Caco-2 (cell line): ENCODE results near the gene TRAPPC11. TPM values are rescaled to one million over a fixed set of nuclear protein-coding genes. Genes with fewer than 3 reads are reported as not detected.

Experiments used
- BruUV-seq: library from RNA; stranded (reverse); fragments of 400-500 nt; replicated peaks from 2 replicates; lab custom pipeline; 2021; lab: Mats Ljungman, UMichigan
- CTCF ChIA-PET: fragments of 300-600 bp; sonication (Branson Sonifier 250); formaldehyde crosslinking; loops from one replicate; lab custom pipeline; 2022; ENCODE audit warnings: antibody characterized with exemption; lab: Charles Lee
- POLR2A ChIA-PET: fragments of 300-600 bp; sonication (Branson Sonifier 250); formaldehyde crosslinking; loops from one replicate; lab custom pipeline; 2022; ENCODE audit warnings: antibody characterized with exemption; lab: Charles Lee
- DNase-seq, 2 experiments: peaks; one replicate each; pipeline versions ENCODE4 v3.0.0 to v3.0.0-alpha.2; 2020 to 2022
- H3K27me3 ChIP-seq: replicated peaks from 2 replicates; pipeline ENCODE4 v1.6.0; 2011; ENCODE audit warnings: low read length; ENCODE audit not compliant: control insufficient read depth, insufficient read depth
- H3K36me3 ChIP-seq: 2 replicates; pipeline ENCODE4 v1.5.1; 2011; ENCODE audit warnings: low read length; ENCODE audit not compliant: control insufficient read depth, insufficient read depth
- H3K4me1 ChIP-seq: fragments of 250-450 bp; sonication (Bioruptor Pico); 2 replicates; pipeline ENCODE4 v1.5.1; 2020; ENCODE audit warnings: mild to moderate bottlenecking
- H3K4me3 ChIP-seq: 2 replicates; pipeline ENCODE4 v1.5.1; 2011; ENCODE audit warnings: low read depth, mild to moderate bottlenecking, control low read depth, low read length
- H3K9me3 ChIP-seq: fragments of 250-450 bp; sonication (Bioruptor Pico); 2 replicates; pipeline ENCODE4 v1.5.1; 2020; ENCODE audit warnings: mild to moderate bottlenecking, moderate library complexity
- H3K27ac Mint-ChIP-seq: one replicate; pipeline ENCODE4 v1.8.0; 2022; ENCODE audit warnings: mixed read lengths; ENCODE audit not compliant: unreplicated experiment
- H3K27me3 Mint-ChIP-seq: one replicate; pipeline ENCODE4 v1.8.0; 2022; ENCODE audit warnings: mixed read lengths; ENCODE audit not compliant: insufficient read depth, unreplicated experiment
- H3K36me3 Mint-ChIP-seq: one replicate; pipeline ENCODE4 v1.8.0; 2022; ENCODE audit warnings: mild to moderate bottlenecking, mixed read lengths; ENCODE audit not compliant: insufficient read depth, unreplicated experiment
- H3K4me1 Mint-ChIP-seq: one replicate; pipeline ENCODE4 v1.8.0; 2022; ENCODE audit warnings: low read depth, mixed read lengths; ENCODE audit not compliant: unreplicated experiment
- H3K4me3 Mint-ChIP-seq: one replicate; pipeline ENCODE4 v1.8.0; 2022; ENCODE audit warnings: mild to moderate bottlenecking, moderate library complexity, mixed read lengths; ENCODE audit not compliant: unreplicated experiment
- H3K9me3 Mint-ChIP-seq: one replicate; pipeline ENCODE4 v1.8.0; 2022; ENCODE audit warnings: mixed read lengths; ENCODE audit not compliant: unreplicated experiment
- CTCF ChIP-seq, 2 experiments: fragments of 200-600 bp in 1 of 2; IDR thresholded peaks; 1 replicate in 1 of 2; 2 replicates in 1 of 2; pipeline versions ENCODE4 v1.5.1 to v1.8.0; 2011 to 2022; ENCODE audit warnings: antibody characterized with exemption in 1 of 2, control low read depth in 1 of 2, inconsistent platforms in 1 of 2, low read depth in 1 of 2, low read length in 1 of 2, mild to moderate bottlenecking in 1 of 2, moderate library complexity in 1 of 2; ENCODE audit not compliant: insufficient read depth in 1 of 2, severe bottlenecking in 1 of 2, unreplicated experiment in 1 of 2
- intact Hi-C: fragments of 100-400 bp; cut with micrococcal nuclease; formaldehyde crosslinking; loops from one replicate; pipeline ENCODE4 v1.10.0; 2022; ENCODE audit not compliant: unreplicated experiment
- total RNA-seq: library from RNA; stranded (reverse); gene quantifications from 2 replicates; pipeline ENCODE4 v1.2.3, GENCODE V29; 2022

TRAPPC11 gene
- total RNA-seq, 1 experiment from 2014 or later: 25.7 TPM

- Mint-ChIP-seq H3K4me3 (no peak overlapping the region), H3K4me1 (no peaks in the 10 kb centered on the region), H3K27ac (no peak overlapping the region), H3K36me3 (peaks cover 40% of the 10 kb centered on the region), H3K27me3 (no peaks in the 10 kb centered on the region), H3K9me3 (no peaks in the 10 kb centered on the region)
- intact Hi-C loops: no loop called here
- Histone ChIP-seq H3K36me3 (peaks cover 3% of the 10 kb centered on the region), H3K27me3 (no peaks in the 10 kb centered on the region), H3K4me1 (no peaks in the 10 kb centered on the region), H3K4me3 (no peak overlapping the region), H3K9me3 (no peaks in the 10 kb centered on the region; the same call in 1 of the 2 replicates)
- no TSS peak for BruUV-seq
- ChIA-PET POLR2A (no interaction called here), CTCF (no interaction called here)
- DNase-seq: no peak
- TF ChIP-seq CTCF (IDR thresholded peaks at IDR 0.05; ENCODE audit: insufficient read depth in 1 of 2, low read depth in 1 of 2, low read length in 1 of 2, severe bottlenecking in 1 of 2, unreplicated experiment in 1 of 2): no peak
These were observed 43.4 kb downstream of the TRAPPC11 start for GRCh38 chr4:183702492-183702891.

GRCh38 chr4:183714626-183715025, 55.5 kb downstream of the TRAPPC11 start:
- no peak overlapping the region for H3K27ac Mint-ChIP-seq
- H3K4me3 ChIP-seq: no peak overlapping the region
- ChIA-PET POLR2A (no interaction called here), CTCF (no interaction called here)
- no peaks in the 10 kb centered on the region for H3K36me3 ChIP-seq
- no peak overlapping the region for H3K4me3 Mint-ChIP-seq
- no peak for DNase-seq
- BruUV-seq: no TSS peak
- no peaks in the 10 kb centered on the region for H3K9me3 Mint-ChIP-seq
- H3K27me3 Mint-ChIP-seq: no peaks in the 10 kb centered on the region
- no peaks in the 10 kb centered on the region for H3K36me3 Mint-ChIP-seq
- no peak for TF ChIP-seq CTCF (IDR thresholded peaks at IDR 0.05; ENCODE audit: insufficient read depth in 1 of 2, low read depth in 1 of 2, low read length in 1 of 2, severe bottlenecking in 1 of 2, unreplicated experiment in 1 of 2)
- H3K9me3 ChIP-seq: no peaks in the 10 kb centered on the region
- no peaks in the 10 kb centered on the region for H3K27me3 ChIP-seq
- no peaks in the 10 kb centered on the region for H3K4me1 ChIP-seq
- H3K4me1 Mint-ChIP-seq: no peaks in the 10 kb centered on the region
- intact Hi-C loops: no loop called here

- CTCF ChIA-PET: no interaction called here
- Mint-ChIP-seq H3K9me3 (no peaks in the 10 kb centered on the region), H3K36me3 (no peaks in the 10 kb centered on the region), H3K27ac (no peak overlapping the region), H3K4me3 (no peak overlapping the region), H3K4me1 (no peaks in the 10 kb centered on the region), H3K27me3 (no peaks in the 10 kb centered on the region)
- no peak for TF ChIP-seq CTCF (IDR thresholded peaks at IDR 0.05; ENCODE audit: insufficient read depth in 1 of 2, low read depth in 1 of 2, low read length in 1 of 2, severe bottlenecking in 1 of 2, unreplicated experiment in 1 of 2)
- DNase-seq: no peak
- no peaks in the 10 kb centered on the region for H3K9me3 ChIP-seq
- no peaks in the 10 kb centered on the region for H3K27me3 ChIP-seq
- no TSS peak for BruUV-seq
- POLR2A ChIA-PET: no interaction called here
- H3K4me3 ChIP-seq: no peak overlapping the region
- no peaks in the 10 kb centered on the region for H3K36me3 ChIP-seq
- no peaks in the 10 kb centered on the region for H3K4me1 ChIP-seq
- intact Hi-C loops: no loop called here
These were observed 57.2 kb downstream of the TRAPPC11 start for GRCh38 chr4:183716302-183716701.
